ENCODE data around the gene NKD1. TPM values are rescaled to one million over a fixed set of nuclear protein-coding genes. Genes with fewer than 3 reads are reported as not detected.

Gene NKD1
- total and polyA plus RNA-seq, 2 donors (not counting 1 experiment from before 2014, with no cell fraction given), result 0.16 to 1.9 TPM

DNA sequence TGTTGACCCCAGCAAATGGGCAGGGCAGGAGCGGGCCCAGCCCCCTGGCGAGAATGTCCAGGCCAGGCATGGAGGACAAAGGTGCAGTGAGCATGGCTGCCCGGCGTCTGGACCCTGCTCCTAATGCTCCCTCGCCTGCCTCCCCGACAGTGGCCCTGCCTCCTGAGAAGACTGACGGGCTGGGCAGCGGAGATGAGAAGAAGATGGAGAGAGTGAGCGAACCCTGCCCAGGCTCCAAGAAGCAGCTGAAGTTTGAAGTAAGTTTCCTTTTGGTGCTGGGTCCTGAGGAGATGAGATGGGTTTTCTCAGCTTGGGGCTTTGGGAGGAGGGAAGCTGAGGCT lies 73.2 kb downstream of the NKD1 start:
- CTCF ChIA-PET, result no interaction called here
- H3K79me2 ChIP-seq (ENCODE audit: control insufficient read depth, insufficient read depth, low read length), result no peaks in the 10 kb centered on the region

DNA sequence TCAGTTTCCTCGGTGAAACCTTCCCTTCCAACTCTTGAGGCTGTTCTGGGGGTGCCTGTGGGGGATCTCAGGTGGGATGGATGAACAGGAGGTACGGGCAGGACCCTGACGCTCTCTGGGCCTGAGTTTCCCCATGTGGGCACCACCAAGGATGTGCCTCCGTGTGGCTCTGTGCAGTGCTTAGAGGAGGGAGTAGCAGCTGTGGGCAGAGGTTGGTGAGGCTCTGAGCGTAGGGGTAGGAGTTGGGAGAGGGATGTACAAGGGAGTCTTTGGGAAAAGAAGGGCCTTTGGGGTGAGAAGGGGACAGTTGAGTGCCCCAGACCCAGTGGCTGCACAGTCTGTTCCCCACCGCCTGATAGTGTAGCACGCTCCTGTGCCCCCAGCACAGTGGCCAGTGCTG lies 73.8 kb downstream of the NKD1 start:
- intact Hi-C loops (cut with micrococcal nuclease), result no loop called here
- H2AFZ ChIP-seq (ENCODE audit: insufficient read depth, low read depth, low read length, poor library complexity, severe bottlenecking), result no peak overlapping the region

More for the DNA sequence above, 73.2 kb downstream of the NKD1 start:
- Histone ChIP-seq H3K9ac (ENCODE audit: low read length) (no peak overlapping the region), H3K4me2 (replicated peaks; ENCODE audit: low read depth, low read length, poor library complexity, severe bottlenecking) (no peak overlapping the region), H3K9me3 (ENCODE audit: control extremely low read depth in 1 of 3, control insufficient read depth in 2 of 3, insufficient read depth in 1 of 3, low read length in 2 of 3) (peaks cover 0 to 6% (median 0%) of the 10 kb centered on the region in 3 donors), H3K27me3 (replicated peaks in 1 of 4; ENCODE audit: control extremely low read depth in 1 of 4, control insufficient read depth in 3 of 4, insufficient read depth in 4 of 4, low read length in 3 of 4) (no peaks in the 10 kb centered on the region), H3K27ac (ENCODE audit: low read length in 2 of 2) (no peak overlapping the region), H3K36me3 (replicated peaks in 1 of 2; ENCODE audit: control extremely low read depth in 1 of 2, control insufficient read depth in 1 of 2, extremely low read depth in 1 of 2, insufficient read depth in 2 of 2, low read length in 1 of 2) (no peaks in the 10 kb centered on the region), H4K20me1 (ENCODE audit: control insufficient read depth, insufficient read depth, low read length, poor library complexity, severe bottlenecking) (no peaks in the 10 kb centered on the region), H3K4me3 (ENCODE audit: control extremely low read depth in 1 of 5, extremely low read depth in 1 of 5, insufficient read depth in 1 of 5, low read depth in 2 of 5, low read length in 4 of 5) (no peak overlapping the region), H3K4me1 (ENCODE audit: control insufficient read depth in 2 of 2, insufficient read depth in 2 of 2, low read length in 2 of 2) (no peaks in the 10 kb centered on the region), H2AFZ (ENCODE audit: insufficient read depth, low read depth, low read length, poor library complexity, severe bottlenecking) (no peak overlapping the region)
- Mint-ChIP-seq H3K4me3 (no peak overlapping the region), H3K9me3 (ENCODE audit: insufficient read depth) (no peaks in the 10 kb centered on the region), H3K4me1 (no peaks in the 10 kb centered on the region), H3K27ac (no peak overlapping the region), H3K27me3 (no peaks in the 10 kb centered on the region)
- 96% methylated on average over 9 of the region's 9 CpGs for WGBS (ENCODE audit: insufficient coverage)
- DNase-seq (no peak), ATAC-seq (ENCODE audit: low read depth) (no peak)
- intact Hi-C loops (cut with micrococcal nuclease), result no loop called here
- TF ChIP-seq, protein P1, sequence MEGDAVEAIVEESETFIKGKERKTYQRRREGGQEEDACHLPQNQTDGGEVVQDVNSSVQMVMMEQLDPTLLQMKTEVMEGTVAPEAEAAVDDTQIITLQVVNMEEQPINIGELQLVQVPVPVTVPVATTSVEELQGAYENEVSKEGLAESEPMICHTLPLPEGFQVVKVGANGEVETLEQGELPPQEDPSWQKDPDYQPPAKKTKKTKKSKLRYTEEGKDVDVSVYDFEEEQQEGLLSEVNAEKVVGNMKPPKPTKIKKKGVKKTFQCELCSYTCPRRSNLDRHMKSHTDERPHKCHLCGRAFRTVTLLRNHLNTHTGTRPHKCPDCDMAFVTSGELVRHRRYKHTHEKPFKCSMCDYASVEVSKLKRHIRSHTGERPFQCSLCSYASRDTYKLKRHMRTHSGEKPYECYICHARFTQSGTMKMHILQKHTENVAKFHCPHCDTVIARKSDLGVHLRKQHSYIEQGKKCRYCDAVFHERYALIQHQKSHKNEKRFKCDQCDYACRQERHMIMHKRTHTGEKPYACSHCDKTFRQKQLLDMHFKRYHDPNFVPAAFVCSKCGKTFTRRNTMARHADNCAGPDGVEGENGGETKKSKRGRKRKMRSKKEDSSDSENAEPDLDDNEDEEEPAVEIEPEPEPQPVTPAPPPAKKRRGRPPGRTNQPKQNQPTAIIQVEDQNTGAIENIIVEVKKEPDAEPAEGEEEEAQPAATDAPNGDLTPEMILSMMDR (IDR thresholded peaks at IDR 0.05), result no peak
- no peak for TF ChIP-seq EZH2 (IDR thresholded peaks at IDR 0.05; ENCODE audit: borderline replicate concordance, insufficient read depth, low read depth, low read length, poor library complexity, severe bottlenecking)
- POLR2A ChIA-PET, result no interaction called here

More for the DNA sequence above, 73.8 kb downstream of the NKD1 start:
- no peaks in the 10 kb centered on the region for H3K36me3 ChIP-seq (replicated peaks in 1 of 2; ENCODE audit: control extremely low read depth in 1 of 2, control insufficient read depth in 1 of 2, extremely low read depth in 1 of 2, insufficient read depth in 2 of 2, low read length in 1 of 2)
- no peaks in the 10 kb centered on the region for H4K20me1 ChIP-seq (ENCODE audit: control insufficient read depth, insufficient read depth, low read length, poor library complexity, severe bottlenecking)
- no peak overlapping the region for H3K27ac ChIP-seq (ENCODE audit: low read length in 2 of 2)
- Mint-ChIP-seq H3K27ac (no peak overlapping the region), H3K27me3 (no peaks in the 10 kb centered on the region), H3K9me3 (ENCODE audit: insufficient read depth) (no peaks in the 10 kb centered on the region), H3K4me1 (peaks cover 5% of the 10 kb centered on the region), H3K4me3 (no peak overlapping the region)
- CTCF ChIA-PET, result no interaction called here
- H3K4me2 ChIP-seq (replicated peaks; ENCODE audit: low read depth, low read length, poor library complexity, severe bottlenecking), result no peak overlapping the region
- TF ChIP-seq EZH2 (IDR thresholded peaks at IDR 0.05; ENCODE audit: borderline replicate concordance, insufficient read depth, low read depth, low read length, poor library complexity, severe bottlenecking), result no peak
- TF ChIP-seq, protein P1 (IDR thresholded peaks at IDR 0.05), result no peak
- peaks cover 4 to 5% of the 10 kb centered on the region in 2 donors for H3K4me1 ChIP-seq (ENCODE audit: control insufficient read depth in 2 of 2, insufficient read depth in 2 of 2, low read length in 2 of 2)
- POLR2A ChIA-PET, result no interaction called here
- no peak overlapping the region for H3K9ac ChIP-seq (ENCODE audit: low read length)
- no peaks in the 10 kb centered on the region for H3K27me3 ChIP-seq (replicated peaks in 1 of 4; ENCODE audit: control extremely low read depth in 1 of 4, control insufficient read depth in 3 of 4, insufficient read depth in 4 of 4, low read length in 3 of 4)
- no peak for DNase-seq
- H3K9me3 ChIP-seq (ENCODE audit: control extremely low read depth in 1 of 3, control insufficient read depth in 2 of 3, insufficient read depth in 1 of 3, low read length in 2 of 3), result peaks cover 0 to 6% (median 0%) of the 10 kb centered on the region in 3 donors
- ATAC-seq (ENCODE audit: low read depth), result no peak
- H3K4me3 ChIP-seq (ENCODE audit: control extremely low read depth in 1 of 5, extremely low read depth in 1 of 5, insufficient read depth in 1 of 5, low read depth in 2 of 5, low read length in 4 of 5), result no peak overlapping the region
- H3K79me2 ChIP-seq (ENCODE audit: control insufficient read depth, insufficient read depth, low read length), result no peaks in the 10 kb centered on the region
- 92% methylated on average over 7 of the region's 7 CpGs for WGBS (ENCODE audit: insufficient coverage)
